GM12891 (cell line): ENCODE measurements around the gene CRYGB.
"Not testable (repeated sequence)": the region's sequence is repeated elsewhere in the genome, so short reads cannot be mapped to it uniquely, and the experiment has no call there.

Source experiments
- PAX5 ChIP-seq: IDR thresholded peaks from 2 replicates; pipeline ENCODE4 v1.6.1; 2011; ENCODE audit warnings: low read length, moderate library complexity, mild to moderate bottlenecking; ENCODE audit not compliant: insufficient read depth, severe bottlenecking
- POLR2A ChIP-seq: IDR thresholded peaks from 2 replicates; pipeline ENCODE4 v1.6.1; 2011; ENCODE audit warnings: low read depth, low read length, control low read depth
- POLR2AphosphoS5 ChIP-seq: IDR thresholded peaks from 2 replicates; pipeline ENCODE4 v1.6.1; 2011; ENCODE audit warnings: low read depth, low read length, control low read depth
- SPI1 ChIP-seq: IDR thresholded peaks from 2 replicates; pipeline ENCODE4 v1.6.1; 2011; ENCODE audit warnings: low read depth, low read length, control low read depth
- TAF1 ChIP-seq: IDR thresholded peaks from 2 replicates; pipeline ENCODE4 v1.6.1; 2011; ENCODE audit warnings: low read depth, low read length, control low read depth

- not testable (repeated sequence) for TF ChIP-seq TAF1, POLR2AphosphoS5, POLR2A, PAX5, SPI1
Observed at GRCh38 chr2:208112273-208112745, 33.6 kb downstream of the CRYGB start.
